ENCODE results near the gene YARS2. TPM values are rescaled to one million over a fixed set of nuclear protein-coding genes. Genes with fewer than 3 reads are reported as not detected.

The YARS2 gene
- total and polyA plus RNA-seq, 2 of the 13 experiments (the other 11 are each of a cell fraction or from before 2014, with no cell fraction given): 17.9 to 39.6 TPM

DNA sequence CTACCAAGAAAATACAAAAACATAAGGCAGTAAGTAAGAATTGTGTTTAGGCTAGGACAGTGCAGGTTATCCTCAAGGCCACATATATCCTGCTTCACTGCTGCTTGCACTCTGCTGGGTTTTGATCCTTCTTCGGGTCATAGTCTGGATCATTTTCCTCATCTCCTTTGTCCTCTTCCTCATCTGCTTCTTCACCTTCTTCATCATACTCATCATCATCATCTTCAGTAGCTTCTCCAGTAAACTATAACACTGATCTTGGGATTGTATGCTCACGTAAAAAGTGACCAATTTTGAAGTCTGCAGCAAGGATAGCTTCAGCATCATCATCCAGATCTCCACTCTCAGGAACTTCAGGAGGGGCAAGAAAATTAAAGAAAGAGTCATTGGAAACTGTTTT, 29.4 kb downstream of the YARS2 start:
- TSS peak; percentile 25 for BruUV-seq (replicated peaks)
- no peak overlapping the region for H3K9ac ChIP-seq (ENCODE audit: insufficient read depth, low read depth, low read length)
- peaks cover 4 to 39% of the 10 kb centered on the region in 2 experiments for H3K36me3 ChIP-seq (replicated peaks in 1 of 2; ENCODE audit: control insufficient read depth in 1 of 2, insufficient read depth in 2 of 2, low read length in 2 of 2)
- H3K27ac ChIP-seq (ENCODE audit: extremely low read length, insufficient read depth, low read length): no peak overlapping the region
- DNase-seq (ENCODE audit: low spot score) (no peak), FAIRE-seq (no peak), ATAC-seq (no peak)
- no peaks in the 10 kb centered on the region; the same call in 1 of the 2 replicates for H4K20me1 ChIP-seq (ENCODE audit: insufficient read depth, low read length)
- intact Hi-C loops (cut with micrococcal nuclease; ENCODE audit: unreplicated experiment) (no loop called here), in situ Hi-C loops (cut with HindIII; ENCODE audit: extremely low pct_ligation_motif_present, low pct_unique_long_range_greater_than_20kb) (no loop called here)
- no peaks in the 10 kb centered on the region for H3K4me1 ChIP-seq (ENCODE audit: insufficient read depth, low read length)
- no peaks in the 10 kb centered on the region for H3K27me3 ChIP-seq (ENCODE audit: control insufficient read depth in 1 of 2, insufficient read depth in 2 of 2, low read length in 2 of 2)
- H3K79me2 ChIP-seq (ENCODE audit: insufficient read depth, low read length): no peaks in the 10 kb centered on the region
- H3K4me2 ChIP-seq (ENCODE audit: low read depth, low read length): no peak overlapping the region
- CTCF ChIA-PET (ENCODE audit: low intra/inter-chr PET ratio, low total read pairs): no interaction called here
- 100% methylated on average over 2 of the region's 2 CpGs for WGBS (ENCODE audit: low lambda C conversion rate)
- H3K9me3 ChIP-seq (ENCODE audit: low read length): no peaks in the 10 kb centered on the region
- POLR2A ChIA-PET: no interaction called here
- H2AFZ ChIP-seq (ENCODE audit: low read length): no peak overlapping the region
- no peak overlapping the region for H3K4me3 ChIP-seq (replicated peaks in 1 of 3; ENCODE audit: insufficient read depth in 1 of 3, low read depth in 2 of 3, low read length in 3 of 3)
- no peak for TF ChIP-seq ZFP36L2 (CRISPR knock-in tag; IDR thresholded peaks at IDR 0.05)
- TF ChIP-seq TBX3 (IDR thresholded peaks at IDR 0.05; ENCODE audit: borderline replicate concordance): no peak
- TF ChIP-seq, protein P1, sequence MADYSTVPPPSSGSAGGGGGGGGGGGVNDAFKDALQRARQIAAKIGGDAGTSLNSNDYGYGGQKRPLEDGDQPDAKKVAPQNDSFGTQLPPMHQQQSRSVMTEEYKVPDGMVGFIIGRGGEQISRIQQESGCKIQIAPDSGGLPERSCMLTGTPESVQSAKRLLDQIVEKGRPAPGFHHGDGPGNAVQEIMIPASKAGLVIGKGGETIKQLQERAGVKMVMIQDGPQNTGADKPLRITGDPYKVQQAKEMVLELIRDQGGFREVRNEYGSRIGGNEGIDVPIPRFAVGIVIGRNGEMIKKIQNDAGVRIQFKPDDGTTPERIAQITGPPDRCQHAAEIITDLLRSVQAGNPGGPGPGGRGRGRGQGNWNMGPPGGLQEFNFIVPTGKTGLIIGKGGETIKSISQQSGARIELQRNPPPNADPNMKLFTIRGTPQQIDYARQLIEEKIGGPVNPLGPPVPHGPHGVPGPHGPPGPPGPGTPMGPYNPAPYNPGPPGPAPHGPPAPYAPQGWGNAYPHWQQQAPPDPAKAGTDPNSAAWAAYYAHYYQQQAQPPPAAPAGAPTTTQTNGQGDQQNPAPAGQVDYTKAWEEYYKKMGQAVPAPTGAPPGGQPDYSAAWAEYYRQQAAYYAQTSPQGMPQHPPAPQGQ (CRISPR knock-in tag; IDR thresholded peaks at IDR 0.05; ENCODE audit: borderline replicate concordance): no peak
- no peak for TF ChIP-seq KAT8 (CRISPR knock-in tag; IDR thresholded peaks at IDR 0.05)
- no peak for TF ChIP-seq ZNF891 (CRISPR knock-in tag; IDR thresholded peaks at IDR 0.05)
- no peak for TF ChIP-seq RAD21 (CRISPR knock-in tag; IDR thresholded peaks at IDR 0.05)
- TF ChIP-seq, protein P2, sequence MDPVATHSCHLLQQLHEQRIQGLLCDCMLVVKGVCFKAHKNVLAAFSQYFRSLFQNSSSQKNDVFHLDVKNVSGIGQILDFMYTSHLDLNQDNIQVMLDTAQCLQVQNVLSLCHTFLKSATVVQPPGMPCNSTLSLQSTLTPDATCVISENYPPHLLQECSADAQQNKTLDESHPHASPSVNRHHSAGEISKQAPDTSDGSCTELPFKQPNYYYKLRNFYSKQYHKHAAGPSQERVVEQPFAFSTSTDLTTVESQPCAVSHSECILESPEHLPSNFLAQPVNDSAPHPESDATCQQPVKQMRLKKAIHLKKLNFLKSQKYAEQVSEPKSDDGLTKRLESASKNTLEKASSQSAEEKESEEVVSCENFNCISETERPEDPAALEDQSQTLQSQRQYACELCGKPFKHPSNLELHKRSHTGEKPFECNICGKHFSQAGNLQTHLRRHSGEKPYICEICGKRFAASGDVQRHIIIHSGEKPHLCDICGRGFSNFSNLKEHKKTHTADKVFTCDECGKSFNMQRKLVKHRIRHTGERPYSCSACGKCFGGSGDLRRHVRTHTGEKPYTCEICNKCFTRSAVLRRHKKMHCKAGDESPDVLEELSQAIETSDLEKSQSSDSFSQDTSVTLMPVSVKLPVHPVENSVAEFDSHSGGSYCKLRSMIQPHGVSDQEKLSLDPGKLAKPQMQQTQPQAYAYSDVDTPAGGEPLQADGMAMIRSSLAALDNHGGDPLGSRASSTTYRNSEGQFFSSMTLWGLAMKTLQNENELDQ (CRISPR knock-in tag; IDR thresholded peaks at IDR 0.05; ENCODE audit: borderline replicate concordance): no peak
- TF ChIP-seq, protein P3, sequence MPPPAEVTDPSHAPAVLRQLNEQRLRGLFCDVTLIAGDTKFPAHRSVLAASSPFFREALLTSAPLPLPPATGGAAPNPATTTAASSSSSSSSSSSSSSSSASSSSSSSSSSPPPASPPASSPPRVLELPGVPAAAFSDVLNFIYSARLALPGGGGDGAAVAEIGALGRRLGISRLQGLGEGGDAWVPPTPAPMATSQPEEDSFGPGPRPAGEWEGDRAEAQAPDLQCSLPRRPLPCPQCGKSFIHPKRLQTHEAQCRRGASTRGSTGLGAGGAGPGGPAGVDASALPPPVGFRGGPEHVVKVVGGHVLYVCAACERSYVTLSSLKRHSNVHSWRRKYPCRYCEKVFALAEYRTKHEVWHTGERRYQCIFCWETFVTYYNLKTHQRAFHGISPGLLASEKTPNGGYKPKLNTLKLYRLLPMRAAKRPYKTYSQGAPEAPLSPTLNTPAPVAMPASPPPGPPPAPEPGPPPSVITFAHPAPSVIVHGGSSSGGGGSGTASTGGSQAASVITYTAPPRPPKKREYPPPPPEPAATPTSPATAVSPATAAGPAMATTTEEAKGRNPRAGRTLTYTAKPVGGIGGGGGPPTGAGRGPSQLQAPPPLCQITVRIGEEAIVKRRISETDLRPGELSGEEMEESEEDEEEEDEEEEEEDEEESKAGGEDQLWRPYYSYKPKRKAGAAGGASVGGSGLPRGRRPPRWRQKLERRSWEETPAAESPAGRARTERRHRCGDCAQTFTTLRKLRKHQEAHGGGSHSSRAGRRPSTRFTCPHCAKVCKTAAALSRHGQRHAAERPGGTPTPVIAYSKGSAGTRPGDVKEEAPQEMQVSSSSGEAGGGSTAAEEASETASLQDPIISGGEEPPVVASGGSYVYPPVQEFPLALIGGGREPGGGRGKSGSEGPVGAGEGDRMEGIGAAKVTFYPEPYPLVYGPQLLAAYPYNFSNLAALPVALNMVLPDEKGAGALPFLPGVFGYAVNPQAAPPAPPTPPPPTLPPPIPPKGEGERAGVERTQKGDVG (CRISPR knock-in tag; IDR thresholded peaks at IDR 0.05; ENCODE audit: borderline replicate concordance): no peak
- no peak for TF ChIP-seq HCFC1 (IDR thresholded peaks at IDR 0.05; ENCODE audit: low read depth, low read length)
- no peak for TF ChIP-seq U2AF2 (IDR thresholded peaks at IDR 0.05; ENCODE audit: low read depth, low read length)
- TF ChIP-seq ZNF562 (CRISPR knock-in tag; IDR thresholded peaks at IDR 0.05; ENCODE audit: borderline replicate concordance): no peak
- no peak for TF ChIP-seq ZNF572 (CRISPR knock-in tag; IDR thresholded peaks at IDR 0.05)
- TF ChIP-seq ARNT (IDR thresholded peaks at IDR 0.05): no peak
- TF ChIP-seq ZSCAN31 (CRISPR knock-in tag; IDR thresholded peaks at IDR 0.05; ENCODE audit: low read depth): no peak
- no peak for TF ChIP-seq ZNF713 (CRISPR knock-in tag; IDR thresholded peaks at IDR 0.05)
- TF ChIP-seq RFXAP (CRISPR knock-in tag; IDR thresholded peaks at IDR 0.05; ENCODE audit: borderline replicate concordance): no peak
- no peak for TF ChIP-seq ZNF547 (CRISPR knock-in tag; IDR thresholded peaks at IDR 0.05)
- no peak for TF ChIP-seq MXI1 (IDR thresholded peaks at IDR 0.05; ENCODE audit: borderline replicate concordance, low read depth, low read length)

All from HepG2 (cell line).